A549 (cell line): ENCODE measurements around the gene FOXO3. TPM values are rescaled to one million over a fixed set of nuclear protein-coding genes. Genes with fewer than 3 reads are reported as not detected.

Source experiments
- ATAC-seq, 2 experiments: fragments of 200-7000 bp in 1 of 2; fragments of >200 bp in 1 of 2; cut with Nextera tagmentation in 1 of 2; cut with Tn5 transposase in 1 of 2; 3 replicates each; pipeline versions ENCODE4 v1.8.0 to v1.9.1; 2018 to 2020; ENCODE audit warnings: mild to moderate bottlenecking in 1 of 2, moderate library complexity in 1 of 2
- CTCF ChIA-PET: fragments of 300-600 bp; sonication (Branson Sonifier 250); formaldehyde crosslinking; extraction: SDS; loops from one replicate; lab custom pipeline; 2021; ENCODE audit warnings: antibody characterized with exemption, inconsistent platforms; lab: Yijun Ruan, JAX
- POLR2A ChIA-PET: fragments of 350-600 bp; formaldehyde crosslinking; extraction: SDS; loops from one replicate; lab custom pipeline; 2021; ENCODE audit warnings: antibody characterized with exemption, inconsistent platforms; lab: Yijun Ruan, JAX
- DNase-seq, 2 experiments: peaks; one replicate each; pipeline versions ENCODE4 v3.0.0 to v3.0.0-alpha.2; 2011 to 2016; ENCODE audit warnings: low read depth in 1 of 2, low spot score in 1 of 2
- FAIRE-seq: peaks from 2 replicates; lab custom pipeline; 2011; peaks lifted over from hg19 to GRCh38; lab: Jason Lieb, UNC
- H3K27ac ChIP-seq, 2 experiments: fragments of >200 bp; sonication (Bioruptor Twin); formaldehyde crosslinking; 3 replicates each; pipeline ENCODE4 v1.5.1; 2016 to 2017
- H3K4me1 ChIP-seq: fragments of >200 bp; sonication (Bioruptor Twin); formaldehyde crosslinking; 3 replicates; pipeline ENCODE4 v1.6.1; 2016
- H3K4me2 ChIP-seq: fragments of >200 bp; sonication (Bioruptor Twin); formaldehyde crosslinking; 3 replicates; pipeline ENCODE4 v1.6.1; 2016
- H3K4me3 ChIP-seq: fragments of >200 bp; sonication (Bioruptor Twin); formaldehyde crosslinking; 3 replicates; pipeline ENCODE4 v1.5.1; 2016
- H3K9me3 ChIP-seq: fragments of >200 bp; sonication (Bioruptor Twin); formaldehyde crosslinking; 3 replicates; pipeline ENCODE4 v1.6.1; 2016
- BCL3 ChIP-seq: fragments of >200 bp; sonication (Bioruptor Twin); formaldehyde crosslinking; IDR thresholded peaks from 3 replicates; pipeline ENCODE4 v1.6.1; 2016
- CEBPB ChIP-seq, 2 experiments: fragments of >200 bp in 1 of 2; sonication (Bioruptor Twin) in 1 of 2; formaldehyde crosslinking in 1 of 2; IDR thresholded peaks; 2 replicates each; pipeline ENCODE4 v1.6.1; 2012 to 2016
- CHD2 ChIP-seq: fragments of 150-350 bp; IDR thresholded peaks from 2 replicates; pipeline ENCODE4 v1.6.1; 2014; ENCODE audit warnings: low read length; ENCODE audit not compliant: partially characterized antibody
- CHD4 ChIP-seq: fragments of 200-600 bp; sonication (generic); IDR thresholded peaks from 2 replicates; pipeline ENCODE4 v1.6.1; 2016; ENCODE audit warnings: antibody characterized with exemption, mild to moderate bottlenecking, borderline replicate concordance
- CTCF ChIP-seq: fragments of >200 bp; sonication (Bioruptor Twin); formaldehyde crosslinking; IDR thresholded peaks from 3 replicates; pipeline ENCODE4 v1.5.1; 2016
- E2F6 ChIP-seq: IDR thresholded peaks from 2 replicates; pipeline ENCODE4 v1.6.1; 2012; ENCODE audit warnings: low read depth, borderline replicate concordance
- EHMT2 ChIP-seq: fragments of 200-600 bp; sonication (generic); IDR thresholded peaks from 2 replicates; pipeline ENCODE4 v1.6.1; 2016; ENCODE audit warnings: antibody characterized with exemption, low read depth, mild to moderate bottlenecking, moderate library complexity
- ELK1 ChIP-seq: fragments of 150-350 bp; IDR thresholded peaks from 2 replicates; pipeline ENCODE4 v1.6.1; 2014; ENCODE audit warnings: low read depth, mild to moderate bottlenecking, low read length
- HOXB13 ChIP-seq: fragments of 250-450 bp; sonication (Bioruptor Pico); IDR thresholded peaks from 2 replicates; pipeline ENCODE4 v1.5.0; 2020; ENCODE audit warnings: low read depth, mild to moderate bottlenecking, moderate library complexity
- JUN ChIP-seq, 2 experiments: fragments of >200 bp; sonication (Bioruptor Twin); formaldehyde crosslinking; IDR thresholded peaks; 2 replicates in 1 of 2; 3 replicates in 1 of 2; pipeline ENCODE4 v1.6.1; 2016 to 2017
- KDM5A ChIP-seq: fragments of 200-600 bp; sonication (generic); IDR thresholded peaks from 2 replicates; pipeline ENCODE4 v1.6.1; 2016; ENCODE audit warnings: antibody characterized with exemption, mild to moderate bottlenecking
- MAZ ChIP-seq: fragments of 150-350 bp; IDR thresholded peaks from 2 replicates; pipeline ENCODE4 v1.6.1; 2014; ENCODE audit warnings: antibody characterized with exemption, low read depth, low read length, borderline replicate concordance
- MYC ChIP-seq: IDR thresholded peaks from 2 replicates; pipeline ENCODE4 v1.6.1; 2012; ENCODE audit warnings: mild to moderate bottlenecking, inconsistent platforms, low read length, improper control_type of control experiment, borderline replicate concordance
- NPAS2 ChIP-seq: fragments of 250-450 bp; sonication (Bioruptor Pico); IDR thresholded peaks from 2 replicates; pipeline ENCODE4 v1.8.0; 2022; ENCODE audit warnings: mild to moderate bottlenecking, moderate library complexity, borderline replicate concordance
- PBX3 ChIP-seq: IDR thresholded peaks from 2 replicates; pipeline ENCODE4 v1.6.1; 2012
- PHF8 ChIP-seq: fragments of 200-600 bp; sonication (generic); IDR thresholded peaks from 2 replicates; pipeline ENCODE4 v1.6.1; 2016; ENCODE audit warnings: low read depth, mild to moderate bottlenecking, antibody characterized with exemption, moderate library complexity, borderline replicate concordance
- RAD21 ChIP-seq, 2 experiments: fragments of >200 bp in 1 of 2; sonication (Bioruptor Twin) in 1 of 2; formaldehyde crosslinking in 1 of 2; IDR thresholded peaks in 1 of 2; conservative IDR thresholded peaks in 1 of 2; 2 replicates in 1 of 2; 3 replicates in 1 of 2; pipeline ENCODE4 v1.6.1; 2012 to 2018; ENCODE audit warnings: inconsistent platforms in 1 of 2
- RCOR1 ChIP-seq: fragments of 150-350 bp; IDR thresholded peaks from 2 replicates; pipeline ENCODE4 v1.6.1; 2014; ENCODE audit warnings: antibody characterized with exemption, low read length, low read depth
- RFX5 ChIP-seq: fragments of 450-650 bp; IDR thresholded peaks from 2 replicates; pipeline ENCODE4 v1.7.1; 2014; ENCODE audit warnings: antibody characterized with exemption, mild to moderate bottlenecking, moderate library complexity
- SMC3 ChIP-seq: fragments of >200 bp; sonication (Bioruptor Twin); formaldehyde crosslinking; IDR thresholded peaks from 3 replicates; pipeline ENCODE4 v1.6.1; 2018; ENCODE audit warnings: inconsistent platforms
- SREBF2 ChIP-seq: fragments of 450-650 bp; IDR thresholded peaks from 2 replicates; pipeline ENCODE4 v1.6.1; 2014; ENCODE audit warnings: mild to moderate bottlenecking, moderate library complexity
- TFCP2L1 ChIP-seq: fragments of 250-450 bp; sonication (Bioruptor Pico); IDR thresholded peaks from 2 replicates; pipeline ENCODE4 v1.5.0; 2021; ENCODE audit warnings: mild to moderate bottlenecking
- TP53 ChIP-seq: fragments of 250-450 bp; sonication (Bioruptor Pico); IDR thresholded peaks from 2 replicates; pipeline ENCODE4 v1.5.0; 2021; ENCODE audit warnings: mild to moderate bottlenecking, moderate library complexity
- ZNF302 ChIP-seq: fragments of 250-450 bp; sonication (Bioruptor Pico); IDR thresholded peaks from 2 replicates; pipeline ENCODE4 v1.9.0; 2021; ENCODE audit warnings: inconsistent platforms, mild to moderate bottlenecking, moderate library complexity
- ZSCAN20 ChIP-seq: fragments of 250-450 bp; sonication (Bioruptor Pico); IDR thresholded peaks from 2 replicates; pipeline ENCODE4 v1.8.0; 2022; ENCODE audit warnings: mild to moderate bottlenecking, moderate library complexity
- WGBS: methylation state at CpG from one replicate; pipeline ENCODE4 v1.1.6; 2017; ENCODE audit errors: missing lambda C conversion rate; 5-methylcytosine and 5-hydroxymethylcytosine counted together
- polyA plus RNA-seq, 4 experiments: library from polyadenylated mRNA; depleted of rRNA in 3 of 4; stranded (reverse); fragments of >200 nt; fragmentation: RNase III in 1 of 4; extraction: RNeasy Plus Mini Kit Qiagen cat#74134 plus additional on column Dnase treatment in 1 of 4; gene quantifications; 2 replicates in 3 of 4; 3 replicates in 1 of 4; pipeline ENCODE4 v1.2.3, GENCODE V29; 2011 to 2017

FOXO3 gene
- polyA plus RNA-seq, 2 of the 4 experiments (the other 2 are of a cell fraction): 4.6 to 7.5 TPM

GRCh38 chr6:108654465-108655106 lies 93.9 kb downstream of the FOXO3 start:
- no peak for ATAC-seq
- FAIRE-seq: no peak
- H3K4me2 ChIP-seq: no peak overlapping the region
- CTCF ChIA-PET: no interaction called here
- H3K4me1 ChIP-seq: no peaks in the 10 kb centered on the region
- TF ChIP-seq RFX5: no peak
- no peak for TF ChIP-seq KDM5A
- no peak for TF ChIP-seq PHF8
- TF ChIP-seq BCL3: no peak
- TF ChIP-seq RCOR1: no peak
- TF ChIP-seq EHMT2: no peak
- TF ChIP-seq JUN (IDR thresholded peaks at IDR 0.05): no peak
- no peak for TF ChIP-seq HOXB13 (CRISPR knock-in tag)
- no peaks in the 10 kb centered on the region for H3K9me3 ChIP-seq
- no peak overlapping the region; a peak in 1 of 6 replicates for H3K27ac ChIP-seq
- no peak for DNase-seq
- WGBS: 92% methylated on average over 5 of the region's 5 CpGs
- POLR2A ChIA-PET: no interaction called here
- no peak overlapping the region for H3K4me3 ChIP-seq

GRCh38 chr6:108655806-108656651 lies 95.3 kb downstream of the FOXO3 start:
- H3K4me3 ChIP-seq: no peak overlapping the region
- ChIA-PET CTCF (no interaction called here), POLR2A (no interaction called here)
- no peak for TF ChIP-seq ELK1
- TF ChIP-seq CEBPB (IDR thresholded peaks at IDR 0.05): no peak
- no peak for TF ChIP-seq PBX3
- TF ChIP-seq E2F6: no peak
- TF ChIP-seq RAD21 (conservative IDR thresholded peaks at IDR 0.05 in 1 of 2, IDR thresholded peaks at IDR 0.05 in 1 of 2): no peak
- no peak for TF ChIP-seq CHD4
- no peak for TF ChIP-seq ZNF302 (CRISPR knock-in tag)
- no peak for TF ChIP-seq RFX5
- TF ChIP-seq CHD2: no peak
- no peak for TF ChIP-seq TP53 (CRISPR knock-in tag)
- no peak for TF ChIP-seq ZSCAN20 (CRISPR knock-in tag)
- TF ChIP-seq NPAS2 (CRISPR knock-in tag): no peak
- no peak for TF ChIP-seq RCOR1
- TF ChIP-seq MAZ: no peak
- TF ChIP-seq SREBF2: no peak
- no peak for TF ChIP-seq SMC3
- no peak for TF ChIP-seq TFCP2L1 (CRISPR knock-in tag)
- no peak for TF ChIP-seq MYC
- no peak for TF ChIP-seq CTCF
- no peak for DNase-seq
- 88% methylated on average over 12 of the region's 12 CpGs for WGBS
- H3K9me3 ChIP-seq: no peaks in the 10 kb centered on the region
- no peak for ATAC-seq
- H3K4me1 ChIP-seq: no peaks in the 10 kb centered on the region
- no peak overlapping the region for H3K4me2 ChIP-seq
- H3K27ac ChIP-seq: no peak overlapping the region
- no peak for FAIRE-seq
